Measurements from ENCODE around the gene ZSWIM4. TPM values are rescaled to one million over a fixed set of nuclear protein-coding genes. Genes with fewer than 3 reads are reported as not detected.

The ZSWIM4 gene
- total and polyA plus RNA-seq, 2 experiments from 2014 or later = 5.4 to 42.3 TPM

DNA sequence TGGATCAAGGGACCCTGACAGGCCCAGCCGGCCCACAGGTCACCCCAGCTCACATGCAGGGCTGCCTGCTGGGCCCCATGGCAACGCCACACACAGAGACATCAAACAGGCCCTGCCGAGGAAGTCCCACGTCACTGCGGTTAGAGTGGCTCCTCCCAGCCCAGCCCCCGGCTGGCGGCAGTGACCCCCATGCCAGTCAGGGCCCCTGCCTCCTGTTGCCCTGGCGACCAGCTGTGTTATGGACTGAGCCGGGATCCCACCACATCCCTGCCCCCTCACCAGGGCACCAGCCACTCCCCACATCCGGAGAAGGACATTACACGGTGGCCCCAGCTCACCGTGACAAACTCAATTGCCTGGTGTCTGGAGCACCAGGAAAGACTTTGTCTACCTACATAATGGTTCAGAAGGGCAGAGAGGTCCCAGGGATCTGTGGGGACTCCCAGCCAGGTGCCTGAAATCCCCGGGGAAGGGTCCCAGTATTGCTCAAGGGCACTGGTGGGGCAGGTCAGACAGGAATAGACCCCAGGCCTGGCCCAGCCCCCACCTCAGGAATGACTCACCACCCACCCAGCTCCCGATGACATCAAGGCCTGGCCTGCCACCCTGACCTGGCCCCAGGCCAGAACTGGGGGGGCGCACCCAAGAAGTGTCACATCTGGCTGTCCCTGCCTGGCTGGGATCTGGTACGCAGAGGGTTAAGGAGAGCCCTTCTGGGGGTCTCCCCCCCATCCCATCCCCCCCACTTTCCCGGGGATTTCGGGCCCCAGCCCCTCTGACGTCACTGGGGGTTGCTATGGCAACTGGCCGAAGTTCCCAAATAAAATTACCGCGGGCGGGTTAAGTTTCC, 51.5 kb downstream of the ZSWIM4 start:
- no peaks in the 10 kb centered on the region for H3K79me2 ChIP-seq (replicated peaks; ENCODE audit: insufficient read depth)
- Mint-ChIP-seq H3K4me1 (peaks cover 39% of the 10 kb centered on the region), H3K36me3 (ENCODE audit: low read depth) (no peaks in the 10 kb centered on the region; the same call in 2 of the 3 replicates), H3K27ac (peak overlapping the region; percentile 100), H3K9me3 (0 out of 3 replicates have a peak, but pooled peaks cover 3% of the 10 kb centered on the region), H3K27me3 (ENCODE audit: insufficient read depth, low read depth, poor library complexity) (peaks cover 29% of the 10 kb centered on the region), H3K4me3 (peak overlapping the region; percentile 69)
- H3K36me3 ChIP-seq (ENCODE audit: insufficient read depth) = no peaks in the 10 kb centered on the region
- peak overlapping the region; percentile 100 for H3K27ac ChIP-seq (ENCODE audit: low read depth)
- no peaks in the 10 kb centered on the region for H4K20me1 ChIP-seq (replicated peaks; ENCODE audit: insufficient read depth)
- H3K4me1 ChIP-seq (ENCODE audit: insufficient read depth) = peaks cover 43% of the 10 kb centered on the region
- TF ChIP-seq EZH2phosphoT487 (IDR thresholded peaks at IDR 0.05; ENCODE audit: unreplicated experiment) (no peak), REST (IDR thresholded peaks at IDR 0.05; ENCODE audit: unreplicated experiment) (no peak), ZNF114 (CRISPR knock-in tag; IDR thresholded peaks at IDR 0.05) (no peak), CREB1 (CRISPR knock-in tag; IDR thresholded peaks at IDR 0.05; ENCODE audit: low read depth) (peak; percentile 96), STAT1 (IDR thresholded peaks at IDR 0.05; ENCODE audit: unreplicated experiment) (no peak), JUNB (IDR thresholded peaks at IDR 0.05; ENCODE audit: unreplicated experiment) (no peak), EZH2 (IDR thresholded peaks at IDR 0.05; ENCODE audit: low read depth, unreplicated experiment) (no peak), ZNF331 (CRISPR knock-in tag; IDR thresholded peaks at IDR 0.05; ENCODE audit: low read depth) (no peak), NANOG (IDR thresholded peaks at IDR 0.05; ENCODE audit: borderline replicate concordance) (no peak), ETS1 (IDR thresholded peaks at IDR 0.05) (no peak), POLR2AphosphoS5 (IDR thresholded peaks at IDR 0.05; ENCODE audit: low read depth) (0 out of 2 replicates have a peak, but pooled peaks have one; percentile 31)
- TF ChIP-seq, protein P1, sequence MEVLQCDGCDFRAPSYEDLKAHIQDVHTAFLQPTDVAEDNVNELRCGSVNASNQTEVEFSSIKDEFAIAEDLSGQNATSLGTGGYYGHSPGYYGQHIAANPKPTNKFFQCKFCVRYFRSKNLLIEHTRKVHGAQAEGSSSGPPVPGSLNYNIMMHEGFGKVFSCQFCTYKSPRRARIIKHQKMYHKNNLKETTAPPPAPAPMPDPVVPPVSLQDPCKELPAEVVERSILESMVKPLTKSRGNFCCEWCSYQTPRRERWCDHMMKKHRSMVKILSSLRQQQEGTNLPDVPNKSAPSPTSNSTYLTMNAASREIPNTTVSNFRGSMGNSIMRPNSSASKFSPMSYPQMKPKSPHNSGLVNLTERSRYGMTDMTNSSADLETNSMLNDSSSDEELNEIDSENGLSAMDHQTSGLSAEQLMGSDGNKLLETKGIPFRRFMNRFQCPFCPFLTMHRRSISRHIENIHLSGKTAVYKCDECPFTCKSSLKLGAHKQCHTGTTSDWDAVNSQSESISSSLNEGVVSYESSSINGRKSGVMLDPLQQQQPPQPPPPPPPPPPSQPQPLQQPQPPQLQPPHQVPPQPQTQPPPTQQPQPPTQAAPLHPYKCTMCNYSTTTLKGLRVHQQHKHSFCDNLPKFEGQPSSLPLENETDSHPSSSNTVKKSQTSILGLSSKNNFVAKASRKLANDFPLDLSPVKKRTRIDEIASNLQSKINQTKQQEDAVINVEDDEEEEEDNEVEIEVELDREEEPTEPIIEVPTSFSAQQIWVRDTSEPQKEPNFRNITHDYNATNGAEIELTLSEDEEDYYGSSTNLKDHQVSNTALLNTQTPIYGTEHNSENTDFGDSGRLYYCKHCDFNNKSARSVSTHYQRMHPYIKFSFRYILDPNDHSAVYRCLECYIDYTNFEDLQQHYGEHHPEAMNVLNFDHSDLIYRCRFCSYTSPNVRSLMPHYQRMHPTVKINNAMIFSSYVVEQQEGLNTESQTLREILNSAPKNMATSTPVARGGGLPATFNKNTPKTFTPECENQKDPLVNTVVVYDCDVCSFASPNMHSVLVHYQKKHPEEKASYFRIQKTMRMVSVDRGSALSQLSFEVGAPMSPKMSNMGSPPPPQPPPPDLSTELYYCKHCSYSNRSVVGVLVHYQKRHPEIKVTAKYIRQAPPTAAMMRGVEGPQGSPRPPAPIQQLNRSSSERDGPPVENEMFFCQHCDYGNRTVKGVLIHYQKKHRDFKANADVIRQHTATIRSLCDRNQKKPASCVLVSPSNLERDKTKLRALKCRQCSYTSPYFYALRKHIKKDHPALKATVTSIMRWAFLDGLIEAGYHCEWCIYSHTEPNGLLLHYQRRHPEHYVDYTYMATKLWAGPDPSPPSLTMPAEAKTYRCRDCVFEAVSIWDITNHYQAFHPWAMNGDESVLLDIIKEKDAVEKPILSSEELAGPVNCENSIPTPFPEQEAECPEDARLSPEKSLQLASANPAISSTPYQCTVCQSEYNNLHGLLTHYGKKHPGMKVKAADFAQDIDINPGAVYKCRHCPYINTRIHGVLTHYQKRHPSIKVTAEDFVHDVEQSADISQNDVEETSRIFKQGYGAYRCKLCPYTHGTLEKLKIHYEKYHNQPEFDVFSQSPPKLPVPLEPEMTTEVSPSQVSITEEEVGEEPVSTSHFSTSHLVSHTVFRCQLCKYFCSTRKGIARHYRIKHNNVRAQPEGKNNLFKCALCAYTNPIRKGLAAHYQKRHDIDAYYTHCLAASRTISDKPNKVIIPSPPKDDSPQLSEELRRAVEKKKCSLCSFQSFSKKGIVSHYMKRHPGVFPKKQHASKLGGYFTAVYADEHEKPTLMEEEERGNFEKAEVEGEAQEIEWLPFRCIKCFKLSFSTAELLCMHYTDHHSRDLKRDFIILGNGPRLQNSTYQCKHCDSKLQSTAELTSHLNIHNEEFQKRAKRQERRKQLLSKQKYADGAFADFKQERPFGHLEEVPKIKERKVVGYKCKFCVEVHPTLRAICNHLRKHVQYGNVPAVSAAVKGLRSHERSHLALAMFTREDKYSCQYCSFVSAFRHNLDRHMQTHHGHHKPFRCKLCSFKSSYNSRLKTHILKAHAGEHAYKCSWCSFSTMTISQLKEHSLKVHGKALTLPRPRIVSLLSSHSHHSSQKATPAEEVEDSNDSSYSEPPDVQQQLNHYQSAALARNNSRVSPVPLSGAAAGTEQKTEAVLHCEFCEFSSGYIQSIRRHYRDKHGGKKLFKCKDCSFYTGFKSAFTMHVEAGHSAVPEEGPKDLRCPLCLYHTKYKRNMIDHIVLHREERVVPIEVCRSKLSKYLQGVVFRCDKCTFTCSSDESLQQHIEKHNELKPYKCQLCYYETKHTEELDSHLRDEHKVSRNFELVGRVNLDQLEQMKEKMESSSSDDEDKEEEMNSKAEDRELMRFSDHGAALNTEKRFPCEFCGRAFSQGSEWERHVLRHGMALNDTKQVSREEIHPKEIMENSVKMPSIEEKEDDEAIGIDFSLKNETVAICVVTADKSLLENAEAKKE (CRISPR knock-in tag; IDR thresholded peaks at IDR 0.05) = no peak
- TF ChIP-seq, protein P2, sequence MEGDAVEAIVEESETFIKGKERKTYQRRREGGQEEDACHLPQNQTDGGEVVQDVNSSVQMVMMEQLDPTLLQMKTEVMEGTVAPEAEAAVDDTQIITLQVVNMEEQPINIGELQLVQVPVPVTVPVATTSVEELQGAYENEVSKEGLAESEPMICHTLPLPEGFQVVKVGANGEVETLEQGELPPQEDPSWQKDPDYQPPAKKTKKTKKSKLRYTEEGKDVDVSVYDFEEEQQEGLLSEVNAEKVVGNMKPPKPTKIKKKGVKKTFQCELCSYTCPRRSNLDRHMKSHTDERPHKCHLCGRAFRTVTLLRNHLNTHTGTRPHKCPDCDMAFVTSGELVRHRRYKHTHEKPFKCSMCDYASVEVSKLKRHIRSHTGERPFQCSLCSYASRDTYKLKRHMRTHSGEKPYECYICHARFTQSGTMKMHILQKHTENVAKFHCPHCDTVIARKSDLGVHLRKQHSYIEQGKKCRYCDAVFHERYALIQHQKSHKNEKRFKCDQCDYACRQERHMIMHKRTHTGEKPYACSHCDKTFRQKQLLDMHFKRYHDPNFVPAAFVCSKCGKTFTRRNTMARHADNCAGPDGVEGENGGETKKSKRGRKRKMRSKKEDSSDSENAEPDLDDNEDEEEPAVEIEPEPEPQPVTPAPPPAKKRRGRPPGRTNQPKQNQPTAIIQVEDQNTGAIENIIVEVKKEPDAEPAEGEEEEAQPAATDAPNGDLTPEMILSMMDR (conservative IDR thresholded peaks at IDR 0.05; ENCODE audit: low read depth in 2 of 2) = no peak
- peak; percentile 24 for ATAC-seq
- H3K4me3 ChIP-seq = peak overlapping the region; percentile 93
- H3K4me2 ChIP-seq = peak overlapping the region; percentile 97
- H2AFZ ChIP-seq = 0 out of 2 replicates have a peak overlapping the region, but pooled peaks have one; percentile 33
- no peaks in the 10 kb centered on the region for H3K9me2 ChIP-seq (ENCODE audit: insufficient read depth)
- peaks cover 39% of the 10 kb centered on the region for H3F3A ChIP-seq (replicated peaks; ENCODE audit: low read depth)
- H3K27me3 ChIP-seq (ENCODE audit: insufficient read depth) = no peaks in the 10 kb centered on the region
- peak; percentile 97 for DNase-seq (ENCODE audit: low spot score)

Data from GM23338 (cell line).